HepG2 (cell line): ENCODE measurements around the gene CACNG8. TPM values are rescaled to one million over a fixed set of nuclear protein-coding genes. Genes with fewer than 3 reads are reported as not detected.

Experiments used
- ATAC-seq: fragments of 200-7000 bp; cut with Tn5 transposase; 3 replicates; pipeline ENCODE4 v1.9.1; 2020; ENCODE audit warnings: mild to moderate bottlenecking, moderate library complexity
- BruUV-seq: library from RNA; stranded (reverse); fragments of 400-500 nt; replicated peaks from 2 replicates; lab custom pipeline; 2021; lab: Mats Ljungman, UMichigan
- CTCF ChIA-PET: fragments of 300-600 bp; formaldehyde crosslinking; extraction: SDS; loops from one replicate; lab custom pipeline; 2021; ENCODE audit warnings: low total read pairs, inconsistent platforms, low intra/inter-chr PET ratio; lab: Yijun Ruan, JAX
- POLR2A ChIA-PET: fragments of 350-600 bp; sonication (Branson Sonifier 250); formaldehyde crosslinking; loops from one replicate; lab custom pipeline; 2020; ENCODE audit warnings: antibody characterized with exemption, inconsistent platforms; lab: Yijun Ruan, JAX
- DNase-seq: peaks from one replicate; pipeline ENCODE4 v3.0.0-alpha.2; 2015; ENCODE audit warnings: low spot score
- FAIRE-seq: peaks from 3 replicates; lab custom pipeline; 2011; peaks lifted over from hg19 to GRCh38; lab: Jason Lieb, UNC
- H2AFZ ChIP-seq: one replicate; pipeline ENCODE4 v1.6.1; 2011; ENCODE audit warnings: low read length, inconsistent platforms
- H3K27ac ChIP-seq: fragments of 300-600 bp; 3 replicates; pipeline ENCODE4 v1.8.0; 2011; ENCODE audit warnings: mixed run types, mild to moderate bottlenecking, mixed read lengths, low read length, inconsistent platforms; ENCODE audit not compliant: insufficient read depth; ENCODE audit errors: extremely low read length
- H3K27me3 ChIP-seq, 2 experiments: fragments of 200-600 bp in 1 of 2; 2 replicates in 1 of 2; 3 replicates in 1 of 2; pipeline versions ENCODE4 v1.6.0 to v1.8.0; 2011; ENCODE audit warnings: low read length in 2 of 2, mild to moderate bottlenecking in 2 of 2, moderate library complexity in 2 of 2, inconsistent platforms in 1 of 2; ENCODE audit not compliant: insufficient read depth in 2 of 2, control insufficient read depth in 1 of 2
- H3K36me3 ChIP-seq, 2 experiments: fragments of 200-600 bp in 1 of 2; replicated peaks in 1 of 2; 2 replicates in 1 of 2; 3 replicates in 1 of 2; pipeline versions ENCODE4 v1.5.1 to v1.8.0; 2011; ENCODE audit warnings: low read length in 2 of 2, inconsistent platforms in 1 of 2; ENCODE audit not compliant: insufficient read depth in 2 of 2, control insufficient read depth in 1 of 2
- H3K4me1 ChIP-seq: 2 replicates; pipeline ENCODE4 v1.5.1; 2012; ENCODE audit warnings: low read length, inconsistent platforms; ENCODE audit not compliant: insufficient read depth
- H3K4me2 ChIP-seq: 2 replicates; pipeline ENCODE4 v1.6.0; 2011; ENCODE audit warnings: low read depth, low read length, inconsistent platforms
- H3K4me3 ChIP-seq, 3 experiments: fragments of 200-600 bp in 1 of 3; sonication (generic), shearing (Covaris generic) in 1 of 3; replicated peaks in 1 of 3; 2 replicates each; pipeline ENCODE4 v1.5.1; 2011 to 2016; ENCODE audit warnings: low read length in 3 of 3, inconsistent platforms in 2 of 3, low read depth in 2 of 3, mild to moderate bottlenecking in 2 of 3, control low read depth in 1 of 3, mixed read lengths in 1 of 3; ENCODE audit not compliant: insufficient read depth in 1 of 3
- H3K79me2 ChIP-seq: one replicate; pipeline ENCODE4 v1.6.1; 2011; ENCODE audit warnings: low read length, inconsistent platforms; ENCODE audit not compliant: insufficient read depth
- H3K9ac ChIP-seq: 2 replicates; pipeline ENCODE4 v1.6.0; 2011; ENCODE audit warnings: mild to moderate bottlenecking, low read depth, low read length, inconsistent platforms; ENCODE audit not compliant: insufficient read depth
- H3K9me3 ChIP-seq: 2 replicates; pipeline ENCODE4 v1.5.1; 2012; ENCODE audit warnings: mild to moderate bottlenecking, low read length
- H4K20me1 ChIP-seq: 2 replicates; pipeline ENCODE4 v1.6.0; 2011; ENCODE audit warnings: inconsistent platforms, mild to moderate bottlenecking, low read length, moderate library complexity; ENCODE audit not compliant: insufficient read depth
- ATF5 ChIP-seq: sonication (generic); formaldehyde crosslinking; IDR thresholded peaks from 2 replicates; pipeline ENCODE4 v1.4.0; 2020; ENCODE audit warnings: mild to moderate bottlenecking, low read depth, missing genetic modification reagents
- CREB3 ChIP-seq: sonication (generic); formaldehyde crosslinking; IDR thresholded peaks from 2 replicates; pipeline ENCODE4 v1.5.0; 2020; ENCODE audit warnings: missing genetic modification reagents
- FOXA3 ChIP-seq: IDR thresholded peaks from 2 replicates; pipeline ENCODE4 v1.6.1; 2016; ENCODE audit warnings: missing genetic modification reagents, missing compliant biosample characterization
- FOXM1 ChIP-seq: sonication (generic); formaldehyde crosslinking; IDR thresholded peaks from 2 replicates; pipeline ENCODE4 v1.5.0; 2020; ENCODE audit warnings: missing genetic modification reagents
- GPBP1L1 ChIP-seq: sonication (generic); formaldehyde crosslinking; IDR thresholded peaks from 2 replicates; pipeline ENCODE4 v1.5.0; 2020; ENCODE audit warnings: mild to moderate bottlenecking, missing genetic modification reagents
- SMAD3 ChIP-seq: sonication (generic); formaldehyde crosslinking; IDR thresholded peaks from 2 replicates; pipeline ENCODE4 v1.4.0; 2020; ENCODE audit warnings: missing genetic modification reagents
- THYN1 ChIP-seq: sonication (generic); formaldehyde crosslinking; IDR thresholded peaks from 2 replicates; pipeline ENCODE4 v1.8.1; 2023; ENCODE audit warnings: low read depth, mild to moderate bottlenecking, moderate library complexity, missing genetic modification reagents, borderline replicate concordance
- ZNF329 ChIP-seq: sonication (generic); formaldehyde crosslinking; IDR thresholded peaks from 2 replicates; pipeline ENCODE4 v1.9.0; 2021; ENCODE audit warnings: low read depth, mild to moderate bottlenecking, missing genetic modification reagents
- ZNF333 ChIP-seq: sonication (generic); formaldehyde crosslinking; IDR thresholded peaks from 2 replicates; pipeline ENCODE4 v1.4.0; 2020; ENCODE audit warnings: mild to moderate bottlenecking, missing genetic modification reagents, borderline replicate concordance
- ZNF672 ChIP-seq: sonication (generic); formaldehyde crosslinking; IDR thresholded peaks from 2 replicates; pipeline ENCODE4 v1.8.1; 2022; ENCODE audit warnings: missing genetic modification reagents
- ZNF790 ChIP-seq: sonication (generic); formaldehyde crosslinking; IDR thresholded peaks from 2 replicates; pipeline ENCODE4 v1.8.0; 2022; ENCODE audit warnings: missing genetic modification reagents, mild to moderate bottlenecking, borderline replicate concordance
- WGBS: methylation state at CpG from one replicate; pipeline ENCODE4 v1.1.6; 2017; ENCODE audit warnings: low lambda C conversion rate; 5-methylcytosine and 5-hydroxymethylcytosine counted together
- in situ Hi-C: cut with HindIII; loops from 2 replicates; pipeline ENCODE4 v1.10.0; 2017; ENCODE audit warnings: low pct_unique_long_range_greater_than_20kb; ENCODE audit not compliant: extremely low pct_ligation_motif_present
- intact Hi-C: fragments of 100-400 bp; cut with micrococcal nuclease; formaldehyde crosslinking; loops from one replicate; pipeline ENCODE4 v1.10.0; 2022; ENCODE audit not compliant: unreplicated experiment
- polyA plus RNA-seq, 8 experiments: library from polyadenylated mRNA; depleted of rRNA in 3 of 8; stranded (reverse) in 7 of 8; unstranded in 1 of 8; fragments of >200 nt; fragmentation: Illumina TruSeq in 4 of 8; extraction: Trizol in 4 of 8; gene quantifications; 2 replicates each; pipeline versions ENCODE4 v1.2.1 to v1.2.3, GENCODE V29; 2011 to 2016; ENCODE audit warnings: low read depth in 4 of 8, missing spikeins in 1 of 8, mixed read lengths in 1 of 8; ENCODE audit not compliant: insufficient read depth in 1 of 8
- total RNA-seq, 5 experiments: library from RNA; depleted of rRNA; stranded (reverse); fragments of >200 nt; fragmentation: Illumina TruSeq; extraction: Trizol; gene quantifications; 2 replicates each; pipeline ENCODE4 v1.2.3, GENCODE V29; 2016; ENCODE audit warnings: low read depth in 1 of 5

CACNG8 gene
- total and polyA plus RNA-seq, 2 of the 13 experiments (the other 11 are each of a cell fraction or from before 2014, with no cell fraction given): not detected

- TF ChIP-seq ZNF790 (CRISPR knock-in tag): no peak
Measured at GRCh38 chr19:54010474-54010873, 47.7 kb downstream of the CACNG8 start (continued).

- intact Hi-C loops: no loop called here
- H3K27ac ChIP-seq: no peak overlapping the region
- TF ChIP-seq ZNF672 (no peak), ZNF329 (CRISPR knock-in tag) (no peak), GPBP1L1 (CRISPR knock-in tag) (no peak), SMAD3 (CRISPR knock-in tag) (no peak), FOXA3 (CRISPR knock-in tag) (no peak), ATF5 (CRISPR knock-in tag) (no peak), FOXM1 (no peak), ZNF333 (CRISPR knock-in tag) (no peak), THYN1 (no peak), CREB3 (no peak)
- TF ChIP-seq, all 625 proteins: peak for 0
- FAIRE-seq (no peak), ATAC-seq (peak; percentile 65), DNase-seq (no peak)
- no peaks in the 10 kb centered on the region for H3K79me2 ChIP-seq
- ChIA-PET CTCF (no interaction called here), POLR2A (no interaction called here)
- in situ Hi-C loops: no loop called here
- no peak overlapping the region for H3K4me3 ChIP-seq
- no peak overlapping the region for H3K9ac ChIP-seq
- H3K36me3 ChIP-seq: no peaks in the 10 kb centered on the region
- no peaks in the 10 kb centered on the region for H3K9me3 ChIP-seq
- H3K4me1 ChIP-seq: peaks cover 5% of the 10 kb centered on the region; the same call in 1 of the 2 replicates
- H3K4me2 ChIP-seq: peak overlapping the region; percentile 18; the same call in 1 of the 2 replicates
- H3K27me3 ChIP-seq: peaks cover 4 to 28% of the 10 kb centered on the region in 2 experiments; a peak in 4 of 5 replicates
- no peak overlapping the region for H2AFZ ChIP-seq
- WGBS: 28% methylated on average over 24 of the region's 36 CpGs
- no peaks in the 10 kb centered on the region for H4K20me1 ChIP-seq
- BruUV-seq: no TSS peak
Measured at GRCh38 chr19:54011507-54012211, 48.9 kb downstream of the CACNG8 start.
